GM12891 (cell line): ENCODE results near the gene PTK7.
"Not testable (repeated sequence)": the region's sequence is repeated elsewhere in the genome, so short reads cannot be mapped to it uniquely, and the experiment has no call there.

Experiments used
- DNase-seq: peaks from one replicate; pipeline ENCODE4 v3.0.0; 2011; ENCODE audit warnings: low spot score; ENCODE audit not compliant: insufficient read length
- FAIRE-seq: peaks from 2 replicates; lab custom pipeline; 2011; peaks lifted over from hg19 to GRCh38; lab: Jason Lieb, UNC
- PAX5 ChIP-seq: IDR thresholded peaks from 2 replicates; pipeline ENCODE4 v1.6.1; 2011; ENCODE audit warnings: low read length, moderate library complexity, mild to moderate bottlenecking; ENCODE audit not compliant: insufficient read depth, severe bottlenecking
- POLR2A ChIP-seq: IDR thresholded peaks from 2 replicates; pipeline ENCODE4 v1.6.1; 2011; ENCODE audit warnings: low read depth, low read length, control low read depth
- POLR2AphosphoS5 ChIP-seq: IDR thresholded peaks from 2 replicates; pipeline ENCODE4 v1.6.1; 2011; ENCODE audit warnings: low read depth, low read length, control low read depth
- POU2F2 ChIP-seq: IDR thresholded peaks from 2 replicates; pipeline ENCODE4 v1.6.1; 2011; ENCODE audit warnings: low read depth, mild to moderate bottlenecking, control low read depth, low read length, moderate library complexity
- SPI1 ChIP-seq: IDR thresholded peaks from 2 replicates; pipeline ENCODE4 v1.6.1; 2011; ENCODE audit warnings: low read depth, low read length, control low read depth
- TAF1 ChIP-seq: IDR thresholded peaks from 2 replicates; pipeline ENCODE4 v1.6.1; 2011; ENCODE audit warnings: low read depth, low read length, control low read depth

Gene PTK7

GRCh38 chr6:43037706-43038105, 38.4 kb upstream of the PTK7 start:
- DNase-seq: no peak
- FAIRE-seq: no peak
- TF ChIP-seq TAF1 (no peak), POLR2AphosphoS5 (no peak), SPI1 (no peak), PAX5 (no peak), POLR2A (no peak), POU2F2 (no peak)

- no peak for TF ChIP-seq POLR2AphosphoS5
- TF ChIP-seq PAX5: no peak
- no peak for TF ChIP-seq POLR2A
- TF ChIP-seq POU2F2: no peak
- no peak for TF ChIP-seq TAF1
- TF ChIP-seq SPI1: no peak
- FAIRE-seq (no peak), DNase-seq (no peak)
Observed at GRCh38 chr6:43038727-43039126, 37.4 kb upstream of the PTK7 start.

GRCh38 chr6:43040542-43041257, 35.4 kb upstream of the PTK7 start:
- no peak for DNase-seq

GRCh38 chr6:43041475-43041874, 34.6 kb upstream of the PTK7 start:
- FAIRE-seq, DNase-seq: not testable (repeated sequence)

More at GRCh38 chr6:43040542-43041257, 35.4 kb upstream of the PTK7 start:
- TF ChIP-seq TAF1 (no peak), PAX5 (no peak), POLR2AphosphoS5 (no peak), POLR2A (no peak), POU2F2 (no peak), SPI1 (no peak)
- FAIRE-seq: no peak

- TF ChIP-seq POLR2AphosphoS5 (no peak), POLR2A (no peak), SPI1 (no peak), PAX5 (no peak), POU2F2 (no peak), TAF1 (no peak)
- FAIRE-seq: no peak
Observed at GRCh38 chr6:43043310-43043709, 32.8 kb upstream of the PTK7 start.

GRCh38 chr6:43045371-43045930, 30.7 kb upstream of the PTK7 start:
- no peak for FAIRE-seq
- DNase-seq: no peak
- TF ChIP-seq SPI1: no peak
- TF ChIP-seq POU2F2: no peak
- TF ChIP-seq POLR2A: no peak
- no peak for TF ChIP-seq PAX5
- no peak for TF ChIP-seq POLR2AphosphoS5
- TF ChIP-seq TAF1: no peak

More at GRCh38 chr6:43043310-43043709, 32.8 kb upstream of the PTK7 start:
- no peak for DNase-seq

GRCh38 chr6:43047998-43048397, 28.1 kb upstream of the PTK7 start:
- DNase-seq (no peak), FAIRE-seq (no peak)

GRCh38 chr6:43050981-43051380, 25.1 kb upstream of the PTK7 start:
- no peak for DNase-seq
- TF ChIP-seq TAF1 (no peak), SPI1 (no peak), POLR2AphosphoS5 (no peak)
- no peak for FAIRE-seq

More at GRCh38 chr6:43047998-43048397, 28.1 kb upstream of the PTK7 start:
- TF ChIP-seq PAX5: no peak

GRCh38 chr6:43052225-43052841, 23.8 kb upstream of the PTK7 start:
- DNase-seq (no peak), FAIRE-seq (no peak)
- TF ChIP-seq SPI1 (no peak), POLR2A (no peak), POLR2AphosphoS5 (no peak), TAF1 (no peak), POU2F2 (no peak), PAX5 (no peak)

GRCh38 chr6:43052842-43053544, 23.1 kb upstream of the PTK7 start:
- no peak for FAIRE-seq
- no peak for TF ChIP-seq POLR2AphosphoS5
- TF ChIP-seq TAF1: no peak
- TF ChIP-seq SPI1: no peak
- TF ChIP-seq PAX5: no peak
- no peak for TF ChIP-seq POLR2A
- no peak for TF ChIP-seq POU2F2
- DNase-seq: peak; percentile 51
